Activated CD4-positive, alpha-beta T cell treated with anti-CD3 and anti-CD28 coated beads, Interleukin-2, amount 50 U/mL, for 24 hours (primary cell): ENCODE results near the gene SLC6A9.

ENCODE experiments used
- DNase-seq, 2 donors: peaks; one replicate each; pipeline ENCODE4 v3.0.0-alpha.2; 2020; ENCODE audit warnings: low read depth in 1 of 2, low spot score in 1 of 2

Gene SLC6A9

GRCh38 chr1:44029911-44030604 is 1.2 kb downstream of the SLC6A9 start:
- peak; percentile 76 to 84 for DNase-seq

GRCh38 chr1:44029260-44029910 is 1.9 kb downstream of the SLC6A9 start:
- no peak for DNase-seq

GRCh38 chr1:44027320-44027719 is 3.9 kb downstream of the SLC6A9 start:
- no peak for DNase-seq

GRCh38 chr1:44025816-44026215 is 5.4 kb downstream of the SLC6A9 start:
- no peak for DNase-seq

- no peak for DNase-seq
Measured at GRCh38 chr1:44024903-44025525, 6.2 kb downstream of the SLC6A9 start.

- DNase-seq, result no peak
Measured at GRCh38 chr1:44024031-44024902, 7.0 kb downstream of the SLC6A9 start.

- DNase-seq, result no peak
Measured at GRCh38 chr1:44021581-44022321, 9.5 kb downstream of the SLC6A9 start.

GRCh38 chr1:44021156-44021555 is 10.1 kb downstream of the SLC6A9 start:
- DNase-seq, result no peak

GRCh38 chr1:44020464-44020863 is 10.8 kb downstream of the SLC6A9 start:
- no peak for DNase-seq

GRCh38 chr1:44019466-44019948 is 11.8 kb downstream of the SLC6A9 start:
- DNase-seq, result no peak

- DNase-seq, result no peak
Measured at GRCh38 chr1:44016890-44017400, 14.3 kb downstream of the SLC6A9 start.

- no peak for DNase-seq
Measured at GRCh38 chr1:44016041-44016889, 15.0 kb downstream of the SLC6A9 start.

GRCh38 chr1:44015206-44015605 is 16.1 kb downstream of the SLC6A9 start:
- DNase-seq, result no peak

- no peak for DNase-seq
Measured at GRCh38 chr1:44014365-44015104, 16.7 kb downstream of the SLC6A9 start.

- DNase-seq, result no peak
Measured at GRCh38 chr1:44013949-44014348, 17.3 kb downstream of the SLC6A9 start.

- no peak for DNase-seq
Measured at GRCh38 chr1:44012941-44013609, 18.2 kb downstream of the SLC6A9 start.

- DNase-seq, result no peak
Measured at GRCh38 chr1:44012404-44012803, 18.9 kb downstream of the SLC6A9 start.

- DNase-seq, result no peak
Measured at GRCh38 chr1:44010935-44011471, 20.3 kb downstream of the SLC6A9 start.
